Sigmoid colon (tissue), 4 donors: ENCODE results near the gene EPHB1.

Experiments
- POLR2A ChIP-seq, 2 donors: fragments of 450-650 bp; IDR thresholded peaks; one replicate each; pipeline ENCODE4 v1.6.1; 2016; ENCODE audit warnings: antibody characterized with exemption in 2 of 2, mild to moderate bottlenecking in 2 of 2, moderate library complexity in 2 of 2
- POLR2AphosphoS5 ChIP-seq, 4 donors: sonication (generic); formaldehyde crosslinking; IDR thresholded peaks; one replicate each; pipeline ENCODE4 v1.6.1; 2017; ENCODE audit warnings: antibody characterized with exemption in 4 of 4
- TF ChIP-seq, protein P1 (sequence below), 4 experiments: fragments of 450-650 bp in 3 of 4; fragments of 200-600 bp in 1 of 4; IDR thresholded peaks; one replicate each; pipeline ENCODE4 v1.5.1; 2016 to 2019; ENCODE audit warnings: antibody characterized with exemption in 4 of 4, mild to moderate bottlenecking in 3 of 4, moderate library complexity in 2 of 4

DNA sequence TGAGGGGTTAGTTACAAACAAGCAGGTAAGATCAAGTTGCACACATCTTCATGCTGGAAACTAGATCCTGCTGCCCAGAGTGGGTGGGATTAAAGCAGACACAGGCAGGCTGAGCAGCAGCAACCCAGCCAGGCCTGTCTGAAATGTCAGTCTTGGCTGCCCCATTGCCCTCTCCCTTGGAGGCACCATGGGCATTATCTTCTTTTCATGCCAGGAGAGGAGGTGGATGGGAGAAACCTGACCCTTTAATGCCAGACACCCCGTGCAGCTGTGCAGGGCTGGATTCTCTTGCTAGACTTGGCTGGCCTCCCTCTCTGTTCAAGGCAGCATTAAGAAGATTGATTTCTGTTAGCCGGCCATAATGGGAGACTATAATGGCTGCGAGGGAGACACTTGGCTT, 23.0 kb upstream of the EPHB1 start:
- TF ChIP-seq POLR2A (IDR thresholded peaks at IDR 0.05) (no peak), POLR2AphosphoS5 (IDR thresholded peaks at IDR 0.05) (no peak)
- TF ChIP-seq, protein P1, sequence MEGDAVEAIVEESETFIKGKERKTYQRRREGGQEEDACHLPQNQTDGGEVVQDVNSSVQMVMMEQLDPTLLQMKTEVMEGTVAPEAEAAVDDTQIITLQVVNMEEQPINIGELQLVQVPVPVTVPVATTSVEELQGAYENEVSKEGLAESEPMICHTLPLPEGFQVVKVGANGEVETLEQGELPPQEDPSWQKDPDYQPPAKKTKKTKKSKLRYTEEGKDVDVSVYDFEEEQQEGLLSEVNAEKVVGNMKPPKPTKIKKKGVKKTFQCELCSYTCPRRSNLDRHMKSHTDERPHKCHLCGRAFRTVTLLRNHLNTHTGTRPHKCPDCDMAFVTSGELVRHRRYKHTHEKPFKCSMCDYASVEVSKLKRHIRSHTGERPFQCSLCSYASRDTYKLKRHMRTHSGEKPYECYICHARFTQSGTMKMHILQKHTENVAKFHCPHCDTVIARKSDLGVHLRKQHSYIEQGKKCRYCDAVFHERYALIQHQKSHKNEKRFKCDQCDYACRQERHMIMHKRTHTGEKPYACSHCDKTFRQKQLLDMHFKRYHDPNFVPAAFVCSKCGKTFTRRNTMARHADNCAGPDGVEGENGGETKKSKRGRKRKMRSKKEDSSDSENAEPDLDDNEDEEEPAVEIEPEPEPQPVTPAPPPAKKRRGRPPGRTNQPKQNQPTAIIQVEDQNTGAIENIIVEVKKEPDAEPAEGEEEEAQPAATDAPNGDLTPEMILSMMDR (IDR thresholded peaks at IDR 0.05): no peak
